WERI-Rb-1 (cell line): ENCODE measurements around the gene SRBD1.

Experiments
- DNase-seq: peaks from one replicate; pipeline ENCODE4 v3.0.0-alpha.2; 2020
- H3K27ac ChIP-seq: fragments of 250-450 bp; sonication (Bioruptor Pico); 2 replicates; pipeline ENCODE4 v1.5.1; 2020; ENCODE audit warnings: mild to moderate bottlenecking, moderate library complexity
- H3K27me3 ChIP-seq: fragments of 250-450 bp; sonication (Bioruptor Pico); 2 replicates; pipeline ENCODE4 v1.5.1; 2021; ENCODE audit warnings: mild to moderate bottlenecking, low read depth, moderate library complexity; ENCODE audit not compliant: insufficient read depth, severe bottlenecking
- H3K36me3 ChIP-seq: fragments of 250-450 bp; sonication (Bioruptor Pico); 2 replicates; pipeline ENCODE4 v1.5.1; 2020; ENCODE audit warnings: mild to moderate bottlenecking, moderate library complexity
- H3K4me3 ChIP-seq: 2 replicates; pipeline ENCODE4 v1.5.1; 2011; ENCODE audit warnings: low read depth, mild to moderate bottlenecking, control low read depth, low read length
- H3K9me3 ChIP-seq: fragments of 250-450 bp; sonication (Bioruptor Pico); 2 replicates; pipeline ENCODE4 v1.5.1; 2021; ENCODE audit warnings: mild to moderate bottlenecking, moderate library complexity; ENCODE audit not compliant: severe bottlenecking
- TF ChIP-seq, protein P1 (sequence below): IDR thresholded peaks from 2 replicates; pipeline ENCODE4 v1.5.1; 2011; ENCODE audit warnings: low read depth, mild to moderate bottlenecking, control low read depth, inconsistent platforms, low read length

SRBD1 gene

GRCh38 chr2:45551862-45552261 is 59.2 kb downstream of the SRBD1 start:
- Histone ChIP-seq H3K27ac (no peak overlapping the region), H3K9me3 (no peaks in the 10 kb centered on the region), H3K36me3 (peaks cover 6% of the 10 kb centered on the region), H3K27me3 (no peaks in the 10 kb centered on the region), H3K4me3 (no peak overlapping the region)
- no peak for DNase-seq
- TF ChIP-seq, protein P1, sequence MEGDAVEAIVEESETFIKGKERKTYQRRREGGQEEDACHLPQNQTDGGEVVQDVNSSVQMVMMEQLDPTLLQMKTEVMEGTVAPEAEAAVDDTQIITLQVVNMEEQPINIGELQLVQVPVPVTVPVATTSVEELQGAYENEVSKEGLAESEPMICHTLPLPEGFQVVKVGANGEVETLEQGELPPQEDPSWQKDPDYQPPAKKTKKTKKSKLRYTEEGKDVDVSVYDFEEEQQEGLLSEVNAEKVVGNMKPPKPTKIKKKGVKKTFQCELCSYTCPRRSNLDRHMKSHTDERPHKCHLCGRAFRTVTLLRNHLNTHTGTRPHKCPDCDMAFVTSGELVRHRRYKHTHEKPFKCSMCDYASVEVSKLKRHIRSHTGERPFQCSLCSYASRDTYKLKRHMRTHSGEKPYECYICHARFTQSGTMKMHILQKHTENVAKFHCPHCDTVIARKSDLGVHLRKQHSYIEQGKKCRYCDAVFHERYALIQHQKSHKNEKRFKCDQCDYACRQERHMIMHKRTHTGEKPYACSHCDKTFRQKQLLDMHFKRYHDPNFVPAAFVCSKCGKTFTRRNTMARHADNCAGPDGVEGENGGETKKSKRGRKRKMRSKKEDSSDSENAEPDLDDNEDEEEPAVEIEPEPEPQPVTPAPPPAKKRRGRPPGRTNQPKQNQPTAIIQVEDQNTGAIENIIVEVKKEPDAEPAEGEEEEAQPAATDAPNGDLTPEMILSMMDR, result no peak

DNA sequence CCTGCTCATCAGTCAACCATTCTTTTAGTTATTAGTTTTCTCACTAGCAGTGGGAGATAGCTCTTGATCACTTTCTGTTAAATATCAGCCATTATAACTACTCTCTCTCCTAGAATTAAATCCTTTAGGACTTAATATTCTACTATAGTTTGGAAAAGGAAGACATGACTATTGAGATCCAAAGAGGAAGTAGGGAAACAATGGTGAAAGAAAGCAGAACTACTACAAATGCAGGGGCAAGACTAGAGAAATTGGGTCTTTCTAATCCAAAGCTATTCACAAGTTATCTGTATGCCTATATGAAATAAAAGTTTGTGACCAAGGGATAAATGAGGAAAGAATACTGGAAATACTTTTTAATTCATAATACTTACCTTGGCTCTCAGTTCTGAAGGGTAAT is 65.1 kb downstream of the SRBD1 start:
- Histone ChIP-seq H3K36me3 (peaks cover 22% of the 10 kb centered on the region), H3K27me3 (no peaks in the 10 kb centered on the region), H3K27ac (no peak overlapping the region), H3K4me3 (no peak overlapping the region), H3K9me3 (peaks cover 17% of the 10 kb centered on the region)
- TF ChIP-seq, protein P1, result no peak
- DNase-seq, result no peak

DNA sequence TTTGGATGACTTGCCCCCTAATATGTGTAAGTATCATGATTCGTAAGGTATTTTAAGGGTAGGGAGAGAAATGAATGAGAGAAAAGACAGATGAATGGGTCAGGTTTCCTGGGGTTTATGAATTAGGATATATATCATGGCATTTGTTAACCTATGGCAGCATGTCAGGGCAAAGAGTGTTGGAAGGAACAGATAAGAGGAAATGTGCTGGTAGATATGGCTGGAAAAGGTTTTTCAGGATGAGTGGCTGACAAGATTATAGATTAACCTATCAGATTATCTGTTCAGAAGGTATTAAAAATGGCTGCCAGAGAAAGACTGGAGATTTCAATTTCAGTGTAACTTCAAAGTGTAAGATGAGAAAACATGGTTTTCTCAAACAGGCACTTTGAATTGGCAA is 67.8 kb downstream of the SRBD1 start:
- H3K36me3 ChIP-seq, result peaks cover 24% of the 10 kb centered on the region
- H3K9me3 ChIP-seq, result peaks cover 19% of the 10 kb centered on the region
- H3K27me3 ChIP-seq, result no peaks in the 10 kb centered on the region
- H3K4me3 ChIP-seq, result no peak overlapping the region
- DNase-seq, result no peak
- TF ChIP-seq, protein P1, result no peak
- H3K27ac ChIP-seq, result no peak overlapping the region

GRCh38 chr2:45542013-45542412 is 69.1 kb downstream of the SRBD1 start:
- H3K36me3 ChIP-seq, result peaks cover 24% of the 10 kb centered on the region
- no peaks in the 10 kb centered on the region for H3K27me3 ChIP-seq
- no peak overlapping the region for H3K4me3 ChIP-seq
- H3K27ac ChIP-seq, result no peak overlapping the region
- no peak for DNase-seq
- H3K9me3 ChIP-seq, result peaks cover 19% of the 10 kb centered on the region
- TF ChIP-seq, protein P1, result no peak

DNA sequence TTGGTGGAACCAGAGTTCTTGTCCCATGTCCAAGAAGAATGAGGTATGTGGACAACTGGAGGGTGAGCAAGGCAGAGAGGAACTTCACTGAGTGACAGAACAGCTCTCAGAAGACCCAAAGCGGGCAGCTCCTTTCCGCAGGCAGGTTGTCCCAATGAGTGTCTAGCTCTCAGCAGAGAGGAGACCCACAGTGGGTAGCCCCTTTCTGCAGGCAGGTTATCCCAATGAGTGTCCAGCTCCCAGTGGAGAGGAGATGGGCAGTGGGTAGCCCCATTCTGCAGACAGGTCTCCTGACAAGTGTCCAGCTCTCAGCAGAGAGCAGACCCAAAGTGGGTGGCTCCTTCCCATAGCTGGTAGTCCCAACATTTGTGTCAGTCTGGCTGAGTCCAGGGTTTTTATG is 69.6 kb downstream of the SRBD1 start:
- Histone ChIP-seq H3K27ac (no peak overlapping the region), H3K36me3 (peaks cover 23% of the 10 kb centered on the region), H3K27me3 (no peaks in the 10 kb centered on the region), H3K9me3 (peaks cover 19% of the 10 kb centered on the region), H3K4me3 (no peak overlapping the region)
- no peak for DNase-seq
- TF ChIP-seq, protein P1, result no peak

GRCh38 chr2:45540942-45541341 is 70.1 kb downstream of the SRBD1 start:
- Histone ChIP-seq H3K27ac (no peak overlapping the region), H3K27me3 (no peaks in the 10 kb centered on the region), H3K4me3 (no peak overlapping the region), H3K36me3 (peaks cover 19% of the 10 kb centered on the region), H3K9me3 (peaks cover 19% of the 10 kb centered on the region)
- DNase-seq, result no peak
- TF ChIP-seq, protein P1, result no peak
